Gastrocnemius medialis (tissue), 4 donors: Measurements from ENCODE around the gene NGRN. TPM values are rescaled to one million over a fixed set of nuclear protein-coding genes. Genes with fewer than 3 reads are reported as not detected.

Experiments
- ATAC-seq, 2 donors: fragments of 150-250 bp; one replicate each; pipeline ENCODE4 v1.9.1; 2016
- DNase-seq, 2 donors: peaks; one replicate each; pipeline ENCODE4 v3.0.0-alpha.2; 2019
- H3K27ac ChIP-seq, 4 donors: fragments of 200-600 bp; sonication (generic); 1 replicate in 1 of 4; 2 replicates in 3 of 4; pipeline ENCODE4 v1.5.1; 2016 to 2018; ENCODE audit warnings: mild to moderate bottlenecking in 2 of 4, moderate library complexity in 1 of 4
- H3K27me3 ChIP-seq, 3 donors: fragments of 200-600 bp; sonication (generic) in 2 of 3; 1 replicate in 1 of 3; 2 replicates in 2 of 3; pipeline versions ENCODE4 v1.5.1 to v1.6.0; 2016 to 2019; ENCODE audit warnings: mild to moderate bottlenecking in 1 of 3, moderate library complexity in 1 of 3
- H3K36me3 ChIP-seq, 2 donors: fragments of 200-600 bp; sonication (generic) in 1 of 2; one replicate each; pipeline ENCODE4 v1.5.1; 2017 to 2018
- H3K4me1 ChIP-seq, 2 donors: fragments of 200-600 bp; sonication (generic) in 1 of 2; one replicate each; pipeline ENCODE4 v1.5.1; 2016 to 2017; ENCODE audit warnings: mild to moderate bottlenecking in 2 of 2
- H3K4me3 ChIP-seq, 4 donors: fragments of 200-600 bp; sonication (generic) in 3 of 4; 1 replicate in 1 of 4; 2 replicates in 3 of 4; pipeline ENCODE4 v1.5.1; 2016 to 2019; ENCODE audit warnings: mild to moderate bottlenecking in 2 of 4
- H3K9me3 ChIP-seq, 3 donors: fragments of 200-600 bp; sonication (generic) in 2 of 3; 1 replicate in 1 of 3; 2 replicates in 2 of 3; pipeline ENCODE4 v1.5.1; 2016 to 2019
- CTCF ChIP-seq, 5 experiments: fragments of 450-650 bp in 3 of 5; fragments of 200-600 bp in 2 of 5; sonication (generic) in 2 of 5; IDR thresholded peaks in 4 of 5; conservative IDR thresholded peaks in 1 of 5; 1 replicate in 4 of 5; 2 replicates in 1 of 5; pipeline ENCODE4 v1.5.1; 2016 to 2019; ENCODE audit warnings: antibody characterized with exemption in 5 of 5, mild to moderate bottlenecking in 3 of 5, moderate library complexity in 3 of 5
- POLR2A ChIP-seq, 2 donors: fragments of 450-650 bp; IDR thresholded peaks; one replicate each; pipeline ENCODE4 v1.6.1; 2017; ENCODE audit warnings: antibody characterized with exemption in 2 of 2, mild to moderate bottlenecking in 2 of 2, moderate library complexity in 2 of 2
- in situ Hi-C, 4 donors: fragments of 200-750 bp; cut with MboI; loops; one replicate each; pipeline versions ENCODE4 v1.15.0 to v1.8.0; 2017; ENCODE audit warnings: low sequenced_read_pairs in 4 of 4
- intact Hi-C: fragments of 100-400 bp; cut with DNase I; formaldehyde crosslinking; loops from one replicate; pipeline ENCODE4 v1.15.1; 2023; ENCODE audit warnings: low total_unique reads
- total RNA-seq, 4 donors: library from RNA; depleted of rRNA; stranded (reverse); fragments of >200 nt; gene quantifications; one replicate each; pipeline versions ENCODE4 v1.1.0 to v1.2.3, GENCODE V29; 2016

The NGRN gene
- total RNA-seq, 4 donors from 2014 or later: 160 to 323 (median 274) TPM

GRCh38 chr15:90230610-90231009 is 34.9 kb upstream of the NGRN start:
- in situ Hi-C loops: no loop called here
- H3K27ac ChIP-seq: peak overlapping the region; percentile 30 to 70 (median 58)

GRCh38 chr15:90231028-90232017 is 34.1 kb upstream of the NGRN start:
- intact Hi-C loops (loop anchor here (2.0 kb wide), 1 partner anchor 57 kb away; no protein-coding TSS in a partner anchor), in situ Hi-C loops (no loop called here)
- DNase-seq (no peak), ATAC-seq (no peak)
- H3K4me1 ChIP-seq: peaks cover 32 to 44% of the 10 kb centered on the region in 2 donors
- TF ChIP-seq POLR2A (IDR thresholded peaks at IDR 0.05) (no peak), CTCF (IDR thresholded peaks at IDR 0.05 in 4 of 5, conservative IDR thresholded peaks at IDR 0.05 in 1 of 5) (no peak)
- H3K27ac ChIP-seq: peak overlapping the region; percentile 16 to 70 (median 48)
- H3K4me3 ChIP-seq: no peak overlapping the region
- H3K9me3 ChIP-seq: no peaks in the 10 kb centered on the region
- peaks cover 0 to 32% of the 10 kb centered on the region in 2 donors for H3K36me3 ChIP-seq
- no peaks in the 10 kb centered on the region for H3K27me3 ChIP-seq

More at GRCh38 chr15:90230610-90231009, 34.9 kb upstream of the NGRN start:
- H3K9me3 ChIP-seq: no peaks in the 10 kb centered on the region
- DNase-seq (no peak), ATAC-seq (no peak)
- no peaks in the 10 kb centered on the region for H3K27me3 ChIP-seq
- peaks cover 0 to 35% of the 10 kb centered on the region in 2 donors for H3K36me3 ChIP-seq
- no peak for TF ChIP-seq CTCF (IDR thresholded peaks at IDR 0.05 in 4 of 5, conservative IDR thresholded peaks at IDR 0.05 in 1 of 5)
- no peak for TF ChIP-seq POLR2A (IDR thresholded peaks at IDR 0.05)
- H3K4me1 ChIP-seq: peaks cover 32 to 44% of the 10 kb centered on the region in 2 donors
- H3K4me3 ChIP-seq: no peak overlapping the region
- intact Hi-C loops: no loop called here

- in situ Hi-C loops (no loop called here), intact Hi-C loops (loop anchor here (2.0 kb wide), 1 partner anchor 57 kb away; no protein-coding TSS in a partner anchor)
- DNase-seq: no peak
- Histone ChIP-seq H3K36me3 (peaks cover 0 to 32% of the 10 kb centered on the region in 2 donors), H3K27me3 (no peaks in the 10 kb centered on the region), H3K27ac (peak overlapping the region; percentile 10 to 94 (median 22)), H3K9me3 (no peaks in the 10 kb centered on the region), H3K4me3 (no peak overlapping the region), H3K4me1 (peaks cover 32 to 44% of the 10 kb centered on the region in 2 donors)
- no peak for ATAC-seq
- TF ChIP-seq CTCF (IDR thresholded peaks at IDR 0.05 in 4 of 5, conservative IDR thresholded peaks at IDR 0.05 in 1 of 5) (no peak), POLR2A (IDR thresholded peaks at IDR 0.05) (no peak)
These were observed 33.3 kb upstream of the NGRN start for GRCh38 chr15:90232196-90232595.

GRCh38 chr15:90232941-90233386 is 32.5 kb upstream of the NGRN start:
- H3K4me3 ChIP-seq: peak overlapping the region; percentile 84 to 99 (median 94)
- intact Hi-C loops: loop anchor here (2.0 kb wide), 1 partner anchor 58 kb away; no protein-coding TSS in a partner anchor

More at GRCh38 chr15:90232941-90233386, 32.5 kb upstream of the NGRN start:
- Histone ChIP-seq H3K36me3 (peaks cover 0 to 29% of the 10 kb centered on the region in 2 donors), H3K9me3 (no peaks in the 10 kb centered on the region), H3K27me3 (no peaks in the 10 kb centered on the region), H3K4me1 (peaks cover 32 to 44% of the 10 kb centered on the region in 2 donors), H3K27ac (peak overlapping the region; percentile 86 to 96 (median 94))
- TF ChIP-seq CTCF (IDR thresholded peaks at IDR 0.05 in 4 of 5, conservative IDR thresholded peaks at IDR 0.05 in 1 of 5) (peak in 2 of 5 experiments; percentile 34 to 60), POLR2A (IDR thresholded peaks at IDR 0.05) (no peak)
- in situ Hi-C loops: no loop called here
- no peak for DNase-seq
- ATAC-seq: no peak
